Stimulated activated CD4-positive, alpha-beta T cell treated with anti-CD3 and anti-CD28 coated beads, Interleukin-1b, Interleukin-23, amount 100 ng/mL, for 4 hours (primary cell): Measurements from ENCODE around the gene IFNA17.
"Not testable (repeated sequence)": the region's sequence is repeated elsewhere in the genome, so short reads cannot be mapped to it uniquely, and the experiment has no call there.

Experiments used
- DNase-seq, 2 donors: peaks; one replicate each; pipeline ENCODE4 v3.0.0-alpha.2; 2020; ENCODE audit warnings: low read depth in 2 of 2

Gene IFNA17

DNA sequence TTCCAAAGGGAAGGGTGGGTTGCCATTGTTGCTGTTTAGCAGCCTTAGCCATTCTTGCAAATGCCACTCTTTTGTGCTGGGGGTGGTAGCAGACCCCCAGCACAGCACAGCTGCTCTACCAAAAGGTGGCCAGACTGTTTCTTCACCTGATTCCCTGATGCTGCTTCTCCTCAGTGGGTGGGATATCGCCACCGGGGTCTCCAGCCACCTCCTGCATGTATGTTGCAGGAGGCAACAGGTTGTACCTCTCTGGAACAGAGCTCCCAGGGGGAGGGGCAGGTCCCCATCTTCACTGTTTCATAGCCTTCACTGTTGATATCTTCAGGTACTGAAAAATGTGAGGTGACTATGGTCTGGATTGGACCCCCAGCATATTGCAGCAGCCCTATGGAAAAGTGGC is 17.2 kb downstream of the IFNA17 start:
- not testable (repeated sequence) for DNase-seq

DNA sequence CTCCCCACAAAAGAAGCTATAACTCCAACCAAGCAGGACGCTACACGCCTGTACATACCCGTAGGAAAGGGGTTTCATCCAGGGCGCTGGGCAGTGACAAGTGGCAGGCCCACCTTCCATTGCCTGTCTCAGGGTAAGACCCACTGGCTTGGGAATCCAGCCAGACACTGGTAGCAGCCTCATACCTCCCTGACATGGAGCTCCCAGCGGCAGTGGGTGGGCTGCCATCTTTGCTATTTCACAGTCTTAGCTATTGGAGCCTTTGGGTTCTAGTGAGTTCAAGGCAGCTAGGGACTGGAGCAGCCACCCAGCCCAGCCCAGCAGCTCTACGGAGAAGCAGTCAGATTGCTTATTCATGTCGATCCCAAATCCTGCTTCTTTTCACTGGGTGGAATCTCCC is 17.7 kb downstream of the IFNA17 start:
- no peak for DNase-seq

DNA sequence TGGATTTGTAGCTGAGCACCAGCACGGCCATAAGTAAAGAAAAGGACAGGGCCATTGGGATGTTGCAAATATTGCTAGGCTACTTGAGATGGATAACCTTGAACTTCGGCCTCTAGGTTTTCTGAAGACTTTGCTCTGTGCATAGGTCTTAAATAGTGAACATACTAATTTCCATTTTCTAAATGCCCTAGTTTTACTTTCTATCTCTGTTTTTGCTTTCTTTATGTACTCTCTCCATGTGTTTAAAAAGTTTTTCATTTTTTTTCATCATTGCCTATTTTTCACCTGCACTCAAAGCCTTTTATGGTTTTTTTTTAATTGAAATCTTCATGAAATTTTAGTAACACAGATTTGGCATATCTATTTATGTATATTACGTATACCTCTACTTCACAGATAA is 21.0 kb downstream of the IFNA17 start, which contains the start of gene IFNA10:
Gene IFNA10 (minus strand): TSS at position 101 of the 400 bp plus-strand sequence. CDS start 46 bp downstream, at position 55.
- not testable (repeated sequence) for DNase-seq

DNA sequence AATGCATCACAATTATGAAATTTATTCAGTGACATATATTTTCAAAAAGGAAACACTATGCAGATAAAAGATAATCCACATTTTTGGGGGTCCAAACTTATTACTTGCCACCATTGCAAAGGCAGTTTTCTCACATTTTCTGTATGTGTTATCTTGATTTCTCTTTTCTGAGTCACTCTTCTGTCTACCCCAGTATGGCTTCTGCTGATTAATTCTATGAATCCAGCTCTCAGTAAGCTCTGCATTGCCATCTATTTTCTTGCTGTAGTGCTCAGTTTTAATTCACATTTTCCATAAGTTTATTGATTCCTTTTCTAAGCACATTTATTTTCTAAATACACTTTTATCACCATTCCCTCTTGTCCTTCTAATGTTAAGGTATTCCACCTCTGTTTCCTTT is 22.8 kb downstream of the IFNA17 start:
- no peak for DNase-seq

DNA sequence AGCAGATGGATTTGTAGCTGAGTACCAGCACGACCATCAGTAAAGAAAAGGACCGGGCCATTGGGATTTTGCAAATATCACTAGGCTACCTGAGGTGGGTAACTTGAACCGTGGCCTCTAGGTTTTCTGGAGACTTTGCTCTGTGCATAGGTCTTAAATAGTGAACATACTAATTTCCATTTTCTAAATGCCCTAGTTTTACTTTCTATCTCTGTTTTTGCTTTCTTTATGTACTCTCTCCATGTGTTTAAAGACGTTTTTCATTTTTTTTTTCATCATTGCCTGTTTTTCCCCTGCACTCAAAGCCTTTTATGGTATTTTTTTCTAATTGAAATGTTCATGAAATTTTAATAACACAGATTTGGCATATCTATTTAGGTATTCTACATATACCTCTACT is 25.9 kb downstream of the IFNA17 start, which contains the start of gene IFNA7:
Gene IFNA7 (minus strand): TSS at position 101 of the 400 bp plus-strand sequence. CDS start 40 bp downstream, at position 61.
- not testable (repeated sequence) for DNase-seq

DNA sequence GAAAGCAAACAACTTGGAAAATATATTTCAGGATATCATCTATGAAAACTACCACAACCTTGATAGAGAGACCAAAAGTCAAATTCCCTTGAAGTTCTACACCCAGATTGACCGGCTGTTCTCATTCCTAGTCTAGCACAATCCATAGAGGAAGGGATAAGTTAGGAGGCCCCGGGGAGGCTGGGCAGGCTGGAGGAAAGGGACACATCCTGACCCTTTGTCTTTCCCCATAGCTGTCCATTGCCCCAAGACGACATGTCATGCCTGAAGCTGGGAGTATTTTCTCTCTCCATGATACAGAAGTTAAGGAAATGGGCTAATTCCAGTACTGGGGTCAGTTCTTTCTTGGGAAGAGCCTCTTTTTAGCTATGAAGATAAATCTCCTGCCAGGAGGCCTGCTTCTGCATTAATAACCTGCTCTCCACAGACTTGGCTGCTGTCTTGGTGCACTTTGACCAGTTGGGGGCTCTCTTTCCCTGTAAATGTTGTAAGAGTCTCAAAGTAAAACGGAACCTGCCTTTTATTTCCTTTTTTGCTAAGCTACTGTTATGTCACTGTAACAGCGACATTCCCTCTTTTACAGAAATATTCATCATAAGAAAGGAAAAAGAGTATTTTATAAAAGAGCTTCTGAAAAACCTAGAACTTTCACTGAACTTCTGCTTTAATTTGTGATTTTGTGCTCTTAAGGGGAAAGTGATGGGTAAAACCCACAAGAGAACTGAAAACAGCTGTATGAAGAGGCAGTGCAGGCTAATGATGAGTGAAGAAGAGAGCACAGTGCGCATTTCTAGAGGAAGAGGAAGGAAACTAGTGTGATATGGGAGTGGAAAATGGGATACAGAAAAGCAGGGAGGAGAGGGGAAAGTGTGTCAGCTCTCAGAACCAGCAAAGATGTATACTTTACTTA is 32.9 kb downstream of the IFNA17 start:
- DNase-seq = peak in 1 of 2 donors; percentile 11

DNA sequence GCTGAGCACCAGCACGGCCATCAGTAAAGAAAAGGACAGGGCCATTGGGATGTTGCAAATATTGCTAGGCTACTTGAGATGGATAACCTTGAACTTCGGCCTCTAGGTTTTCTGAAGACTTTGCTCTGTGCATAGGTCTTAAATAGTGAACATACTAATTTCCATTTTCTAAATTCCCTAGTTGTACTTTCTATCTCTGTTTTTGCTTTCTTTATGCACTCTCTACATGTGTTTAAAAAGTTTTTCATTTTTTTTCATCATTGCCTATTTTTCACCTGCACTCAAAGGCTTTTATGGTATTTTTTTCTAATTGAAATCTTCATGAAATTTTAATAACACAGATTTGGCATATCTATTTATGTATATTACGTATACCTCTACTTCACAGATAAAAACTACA is 40.5 kb downstream of the IFNA17 start, which contains the start of gene IFNA4:
Gene IFNA4 (minus strand): TSS at position 101 of the 400 bp plus-strand sequence. CDS start 56 bp downstream, at position 45.
- not testable (repeated sequence) for DNase-seq

DNA sequence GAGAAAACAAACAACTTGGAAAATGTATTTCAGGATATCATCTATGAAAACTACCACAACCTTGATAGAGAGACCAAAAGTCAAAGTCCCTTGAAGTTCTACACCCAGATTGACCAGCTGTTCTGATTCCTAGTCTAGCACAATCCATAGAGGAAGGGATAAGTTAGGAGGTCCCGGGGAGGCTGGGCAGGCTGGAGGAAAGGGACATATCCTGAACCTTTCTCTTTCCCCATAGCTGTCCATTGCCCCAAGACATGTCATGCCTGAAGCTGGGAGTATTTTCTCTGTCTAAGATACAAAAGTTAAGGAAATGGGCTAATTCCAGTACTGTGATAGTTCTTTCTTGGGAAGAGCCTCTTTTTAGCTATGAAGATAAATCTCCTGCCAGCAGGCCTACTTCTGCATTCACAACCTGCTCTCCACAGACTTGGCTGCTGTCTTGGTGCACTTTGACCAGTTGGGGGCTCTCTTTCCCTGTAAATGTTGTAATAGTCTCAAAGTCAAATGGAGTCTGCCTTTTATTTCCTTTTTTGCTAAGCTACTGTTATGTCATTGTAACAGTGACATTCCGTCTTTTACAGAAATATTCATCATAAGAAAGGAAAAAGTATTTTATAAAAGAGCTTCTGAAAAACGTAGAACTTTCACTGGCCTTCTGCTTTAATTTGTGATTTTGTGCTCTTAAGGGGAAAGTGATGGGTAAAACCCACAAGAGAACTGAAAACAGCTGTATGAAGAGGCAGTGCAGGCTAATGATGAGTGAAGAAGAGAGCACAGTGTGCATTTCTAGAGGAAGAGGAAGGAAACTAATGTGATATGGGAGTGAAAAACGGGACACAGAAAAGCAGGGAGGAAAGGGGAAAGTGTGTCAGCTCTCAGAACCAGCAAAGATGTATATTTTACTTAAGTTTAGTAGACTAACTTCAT is 44.9 kb downstream of the IFNA17 start:
- DNase-seq = peak in 1 of 2 donors; percentile 3
